Retina (tissue), 1 donor: ENCODE measurements around the gene ATP8A2.
A peak's percentile ranks its signal among the peaks of the same experiment; 100 is the strongest.
"Not testable (repeated sequence)": the region's sequence is repeated elsewhere in the genome, so short reads cannot be mapped to it uniquely, and the experiment has no call there.

Experiments used
- DNase-seq: peaks from one replicate; pipeline ENCODE4 v3.0.0-alpha.2; 2016

Gene ATP8A2

DNA sequence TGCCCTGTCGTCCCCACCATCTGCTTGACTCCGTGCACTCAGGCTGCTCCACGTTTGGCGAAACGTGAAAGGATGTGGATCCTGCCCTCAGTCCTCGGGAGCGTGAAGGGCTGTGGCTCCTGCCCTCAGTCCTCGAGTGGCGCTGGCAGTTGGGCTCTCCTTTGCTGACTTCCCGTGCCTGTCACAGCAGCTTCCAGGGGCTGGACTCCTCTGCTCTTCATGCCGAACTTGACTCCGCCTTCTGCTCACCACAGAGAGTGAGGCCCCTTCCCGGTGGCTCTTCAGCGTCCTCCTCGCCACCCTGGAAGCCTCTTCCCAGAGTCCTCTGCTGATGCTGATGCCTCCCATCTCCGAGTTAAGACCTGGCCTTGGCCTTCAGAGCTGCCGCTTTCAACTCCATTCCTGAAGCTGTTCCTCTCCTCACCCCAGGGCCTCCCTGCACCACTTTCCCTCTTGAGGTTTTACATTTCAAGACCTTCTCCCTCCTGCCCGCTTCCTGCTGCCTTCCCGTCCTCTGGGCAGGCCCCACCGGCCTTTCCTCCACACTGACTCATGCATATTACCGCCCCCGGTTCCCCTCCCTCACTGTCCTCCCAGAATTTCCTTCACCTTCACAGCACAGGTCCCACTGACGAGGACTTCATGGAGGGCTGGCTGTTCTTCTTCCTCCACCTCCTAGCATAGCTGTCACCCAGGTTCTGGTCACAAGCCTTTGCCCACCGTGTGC lies 568.4 kb downstream of the ATP8A2 start:
- DNase-seq: no peak

DNA sequence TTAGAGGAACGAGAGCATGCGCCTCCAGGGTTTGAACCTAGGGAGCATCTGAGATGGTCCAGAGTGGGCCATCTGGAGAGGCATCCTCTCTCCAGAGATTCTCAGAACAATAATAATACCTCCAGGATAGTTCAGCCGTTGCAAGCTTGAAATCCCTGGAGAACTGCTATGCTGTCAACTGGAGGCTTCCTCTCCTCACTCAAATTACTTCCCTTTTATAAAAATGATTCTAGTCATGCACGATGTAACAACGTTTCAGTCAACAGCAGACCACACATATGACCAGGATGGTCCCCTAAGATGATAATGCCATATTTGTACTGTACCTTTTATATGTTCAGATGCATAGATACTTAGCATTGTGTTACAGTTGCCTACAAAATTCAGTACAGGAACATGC lies 571.3 kb downstream of the ATP8A2 start:
- DNase-seq: no peak

GRCh38 chr13:25943658-25944057 lies 571.9 kb downstream of the ATP8A2 start:
- no peak for DNase-seq

- no peak for DNase-seq
These were observed 573.8 kb downstream of the ATP8A2 start for GRCh38 chr13:25945596-25945995.

- no peak for DNase-seq
These were observed 574.5 kb downstream of the ATP8A2 start for GRCh38 chr13:25946321-25946720.

DNA sequence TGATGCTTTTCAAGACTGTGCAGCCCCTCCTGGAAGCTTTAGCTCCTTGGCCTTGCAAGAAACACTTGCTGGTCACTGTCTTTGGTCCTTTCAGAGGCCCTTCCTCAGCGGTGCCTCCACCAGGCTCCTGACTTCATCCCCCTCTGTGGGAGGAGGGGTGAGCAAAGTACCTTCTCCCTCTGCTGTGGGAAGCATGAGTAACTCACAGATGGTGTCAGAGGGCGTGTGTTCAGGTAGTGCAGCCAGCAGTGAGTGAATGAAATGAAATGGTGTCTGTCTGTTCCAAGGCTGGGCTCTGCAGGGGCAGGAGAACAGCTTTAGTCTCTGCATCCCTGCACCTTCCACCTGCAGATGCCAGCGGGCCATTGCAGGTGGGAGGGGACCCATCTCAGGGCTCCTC lies 577.1 kb downstream of the ATP8A2 start:
- no peak for DNase-seq

DNA sequence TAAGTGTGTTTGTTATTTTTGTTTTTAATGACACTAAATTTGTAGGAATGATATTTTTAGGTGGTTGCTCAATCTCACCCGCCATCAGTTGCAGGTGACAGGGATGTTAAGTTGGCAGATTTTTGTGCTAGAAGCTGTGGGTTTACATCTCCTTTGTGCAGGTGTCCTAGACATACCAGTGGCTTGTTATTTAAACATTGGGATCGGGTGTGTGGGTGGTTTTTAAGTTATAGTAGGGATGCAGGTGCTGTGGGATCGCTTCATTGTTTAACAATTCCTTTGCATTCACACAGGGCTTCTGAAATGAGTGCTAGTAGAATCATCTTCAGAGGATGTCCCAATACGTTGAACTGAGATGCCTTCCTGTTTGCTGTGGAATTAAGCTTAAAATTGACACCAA lies 580.1 kb downstream of the ATP8A2 start:
- DNase-seq: no peak

GRCh38 chr13:25954080-25954479 lies 582.3 kb downstream of the ATP8A2 start:
- DNase-seq: not testable (repeated sequence)

DNA sequence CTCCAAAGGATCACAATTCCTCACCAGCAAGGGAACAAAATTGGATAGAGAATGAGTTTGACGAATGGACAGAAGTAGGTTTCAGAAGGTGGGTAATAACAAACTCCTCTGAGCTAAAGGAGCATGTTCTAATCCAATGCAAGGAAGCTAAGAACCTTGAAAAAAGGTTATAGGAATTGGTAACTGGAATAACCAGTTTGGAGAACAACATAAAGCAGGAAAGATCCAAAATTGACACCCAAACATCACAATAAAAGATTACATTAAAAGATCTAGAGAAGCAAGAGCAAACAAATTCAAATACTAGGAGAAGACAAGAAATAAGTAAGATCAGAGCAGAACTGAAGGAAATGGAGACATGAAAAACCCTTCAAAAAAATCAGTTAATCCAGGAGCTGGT lies 583.2 kb downstream of the ATP8A2 start:
- not testable (repeated sequence) for DNase-seq

DNA sequence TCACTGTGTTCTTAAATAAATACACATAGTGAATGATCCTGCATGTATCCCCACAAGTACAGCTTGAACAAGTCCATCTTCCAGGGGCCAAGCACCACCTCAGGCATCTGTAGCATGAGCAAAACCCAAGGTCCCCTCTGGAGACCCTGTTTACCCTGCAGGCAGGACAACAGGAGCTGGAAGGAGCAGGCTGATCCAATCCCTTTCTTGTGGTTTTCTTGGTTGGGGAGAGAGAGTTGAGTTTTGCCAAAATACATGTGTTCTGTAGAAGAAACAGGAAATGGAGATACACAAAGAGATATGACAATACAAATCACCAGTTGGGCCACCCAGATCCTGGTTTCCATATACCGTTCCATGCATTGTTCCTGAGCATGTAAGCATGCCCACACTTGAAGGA lies 587.2 kb downstream of the ATP8A2 start:
- no peak for DNase-seq

GRCh38 chr13:25961294-25961693 lies 589.5 kb downstream of the ATP8A2 start:
- DNase-seq: no peak

GRCh38 chr13:25963674-25964073 lies 591.9 kb downstream of the ATP8A2 start:
- no peak for DNase-seq

- DNase-seq: no peak
These were observed 593.8 kb downstream of the ATP8A2 start for GRCh38 chr13:25965596-25965995.

DNA sequence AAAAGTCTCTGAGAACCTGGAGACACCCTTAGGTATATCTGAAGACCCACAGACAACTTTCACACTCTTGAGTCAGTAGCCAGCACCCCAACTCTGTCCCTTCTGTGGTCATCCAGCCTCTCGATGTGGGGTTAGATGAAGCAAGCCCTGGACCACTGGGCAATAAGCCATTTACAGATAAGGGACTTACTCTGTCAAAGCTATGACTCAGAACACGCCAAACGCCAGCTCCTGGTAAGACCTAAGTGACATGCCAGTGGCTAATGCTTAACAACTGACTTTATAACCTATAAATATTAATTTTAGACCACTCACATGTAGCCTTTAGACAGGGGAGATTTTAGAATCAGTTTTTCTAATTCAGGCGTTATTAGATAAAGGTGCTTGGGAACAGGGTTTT lies 594.3 kb downstream of the ATP8A2 start:
- DNase-seq: no peak

- DNase-seq: no peak
These were observed 595.4 kb downstream of the ATP8A2 start for GRCh38 chr13:25967144-25967543.

GRCh38 chr13:25971047-25971446 lies 599.3 kb downstream of the ATP8A2 start:
- peak; percentile 45 for DNase-seq

GRCh38 chr13:25971459-25972145 lies 599.8 kb downstream of the ATP8A2 start:
- peak; percentile 60 for DNase-seq

- DNase-seq: peak; percentile 28
These were observed 601.3 kb downstream of the ATP8A2 start for GRCh38 chr13:25973085-25973484.

DNA sequence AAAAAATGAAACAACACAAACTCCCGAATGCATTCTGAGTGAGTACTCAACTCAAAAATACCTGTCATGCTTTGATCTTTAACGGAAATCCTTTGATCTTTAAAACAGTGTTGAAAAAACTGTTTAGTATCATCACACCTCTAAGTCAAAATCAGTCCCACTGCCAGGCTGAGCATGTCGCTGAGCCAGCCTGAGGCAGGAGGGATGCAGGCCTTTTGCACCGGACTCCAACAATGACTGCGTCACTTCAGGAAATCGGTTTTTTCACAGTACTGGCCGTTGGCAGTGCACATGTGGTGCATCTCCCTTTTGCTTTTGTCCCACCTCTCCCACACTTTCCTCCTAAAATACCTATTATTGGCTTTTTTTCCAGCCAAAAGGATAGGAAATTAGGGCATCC lies 601.8 kb downstream of the ATP8A2 start:
- DNase-seq: no peak

GRCh38 chr13:25977216-25977615 lies 605.4 kb downstream of the ATP8A2 start:
- peak; percentile 40 for DNase-seq

DNA sequence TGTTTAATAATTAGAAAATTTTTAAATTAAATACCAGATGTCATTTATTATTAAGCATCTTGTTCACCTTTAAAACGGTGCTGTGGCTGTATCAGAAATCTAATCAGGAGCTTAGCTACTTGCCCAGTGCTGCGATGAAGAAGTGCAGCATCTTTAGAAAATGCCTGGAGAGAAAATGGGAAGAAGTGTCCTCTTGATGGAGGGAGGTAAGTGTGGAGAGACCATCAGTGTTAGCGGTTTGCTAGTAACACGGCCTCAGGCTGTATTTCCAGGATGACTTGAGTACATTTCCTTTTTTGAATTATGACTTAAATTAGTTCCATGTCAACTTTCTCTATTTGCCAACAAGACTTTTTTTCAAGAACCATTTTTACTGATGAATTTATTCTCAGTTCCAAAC lies 605.9 kb downstream of the ATP8A2 start:
- no peak for DNase-seq

DNA sequence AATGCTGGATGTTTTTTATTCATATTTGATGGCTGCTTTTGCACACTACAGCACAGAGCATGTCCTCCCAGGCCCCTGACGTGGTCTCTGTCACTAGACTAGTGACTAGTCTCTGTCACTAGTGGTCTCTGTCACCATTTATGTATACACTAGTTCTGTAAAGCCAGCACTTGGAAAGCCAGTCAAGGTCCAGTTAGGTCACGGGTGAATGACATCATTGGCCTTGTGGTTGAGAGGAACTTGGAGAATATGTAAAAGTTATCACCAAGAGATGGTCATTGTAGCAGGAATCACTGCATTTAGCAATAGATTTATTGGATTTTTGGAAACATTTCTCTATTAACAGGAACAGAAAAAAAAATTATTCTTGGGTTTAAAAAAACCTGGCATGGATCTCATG lies 607.2 kb downstream of the ATP8A2 start:
- no peak for DNase-seq

- no peak for DNase-seq
These were observed 607.6 kb downstream of the ATP8A2 start for GRCh38 chr13:25979371-25979770.

DNA sequence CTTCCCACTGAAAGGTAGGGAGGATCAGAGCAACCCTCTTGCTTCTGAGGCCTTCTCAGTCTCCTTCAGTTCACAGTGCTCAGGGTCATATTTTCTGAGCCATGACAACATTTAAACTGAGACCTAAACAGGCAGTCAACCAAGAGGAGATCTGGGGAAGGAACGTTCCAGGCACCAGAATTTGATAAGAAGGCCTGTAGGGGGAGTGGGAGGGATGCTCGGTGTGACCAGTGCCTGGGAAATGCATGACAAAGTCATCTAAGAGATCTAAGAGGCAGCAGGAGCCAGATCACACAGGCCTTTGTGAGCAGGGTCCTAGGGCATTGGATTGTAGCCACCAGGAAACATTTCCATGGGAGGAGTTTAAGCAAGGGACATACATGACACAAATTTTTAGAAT lies 608.5 kb downstream of the ATP8A2 start:
- peak; percentile 33 for DNase-seq

DNA sequence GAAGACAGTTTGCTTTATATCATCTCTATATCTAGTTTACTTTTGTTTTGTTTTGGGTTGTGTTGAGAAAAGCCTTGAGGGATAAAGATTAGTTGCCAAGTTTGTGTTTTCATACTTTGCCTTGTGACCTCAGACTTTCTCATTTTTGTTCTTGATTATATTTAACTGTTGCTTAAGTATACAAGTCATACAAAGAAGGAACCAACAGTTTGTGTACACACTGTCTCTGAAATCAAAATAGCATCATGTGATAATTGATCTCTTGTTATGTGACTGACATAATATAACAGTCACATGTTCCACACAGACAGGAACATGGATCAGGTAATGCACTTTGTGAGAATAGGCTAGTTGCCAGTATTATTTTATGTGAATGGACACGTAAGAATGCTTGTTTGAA lies 609.3 kb downstream of the ATP8A2 start:
- no peak for DNase-seq
